Skin of body (tissue), 2 donors: Measurements from ENCODE around the gene AHDC1. TPM values are rescaled to one million over a fixed set of nuclear protein-coding genes. Genes with fewer than 3 reads are reported as not detected.
"Not testable (repeated sequence)": the region's sequence is repeated elsewhere in the genome, so short reads cannot be mapped to it uniquely, and the experiment has no call there.

Experiments used
- DNase-seq: peaks from one replicate; lab custom pipeline; 2025; lab: John Stamatoyannopoulos, UW
- total RNA-seq: library from RNA; depleted of rRNA; stranded (reverse); fragments of >200 nt; gene quantifications from one replicate; pipeline ENCODE4 v1.2.3, GENCODE V29; 2014

AHDC1 gene
- total RNA-seq, 1 donor from 2014 or later = 19.4 TPM

DNA sequence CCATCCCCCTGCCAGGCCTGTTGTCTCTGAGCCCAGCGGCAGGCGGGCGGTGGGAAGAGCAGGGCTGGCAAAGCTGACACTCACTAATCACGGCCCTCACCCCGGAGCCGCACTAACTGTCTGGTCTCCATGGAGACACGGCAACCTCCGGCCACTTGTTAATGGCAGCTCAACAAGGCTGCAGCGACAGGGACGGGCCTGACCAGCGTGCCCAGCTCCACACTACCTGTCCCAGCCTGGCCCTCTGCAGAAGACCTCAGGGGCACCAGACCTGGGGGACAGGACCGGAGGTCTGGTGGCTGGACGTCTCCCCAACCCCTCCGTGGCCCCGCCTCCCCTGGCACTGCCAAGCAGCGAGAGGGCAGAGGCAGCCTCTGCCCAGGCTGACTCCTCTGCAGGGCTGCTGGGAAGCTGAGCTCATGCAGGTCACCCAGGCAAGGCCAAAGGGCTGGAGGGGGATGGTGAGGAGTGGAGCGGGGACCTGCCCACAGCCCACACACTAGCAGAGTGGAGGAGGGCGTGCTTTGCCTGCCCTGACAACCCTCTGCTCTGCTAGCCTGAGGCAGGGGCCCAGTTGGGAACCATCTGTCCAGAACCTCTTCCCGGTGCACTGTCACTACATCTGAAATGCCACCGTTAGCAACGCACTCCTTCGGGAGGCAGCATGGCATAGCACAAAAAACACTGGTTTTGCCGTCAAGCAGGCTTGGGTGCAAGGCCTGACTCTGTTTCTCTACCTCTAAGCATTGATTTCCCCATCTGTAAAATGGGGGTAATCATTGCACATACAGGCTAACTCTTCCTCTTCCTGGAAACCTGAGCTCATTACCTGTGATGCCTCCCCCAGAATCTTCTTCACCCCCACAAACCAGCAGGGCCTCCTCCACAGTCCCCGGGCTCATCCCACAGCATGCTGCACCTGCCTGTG, 84.3 kb downstream of the AHDC1 start:
- DNase-seq = no peak

DNA sequence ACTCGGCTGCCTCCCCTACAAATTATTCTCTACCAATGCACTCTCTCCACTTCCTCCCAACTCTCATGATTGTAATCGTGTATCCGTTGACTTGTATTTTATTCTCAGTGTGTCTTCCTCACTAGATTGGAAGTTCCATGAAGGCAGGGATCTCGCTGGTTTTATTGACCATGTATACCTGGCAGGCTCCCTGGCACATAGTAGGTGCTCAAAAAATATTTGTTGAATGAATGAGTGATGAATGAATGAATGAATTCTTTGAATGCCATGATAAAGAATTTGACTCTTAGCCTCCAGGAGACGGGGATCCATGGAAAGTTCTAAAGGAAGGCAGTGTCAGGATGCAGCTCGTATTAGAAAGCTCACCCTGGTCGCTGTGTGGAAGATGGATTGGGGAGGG, 85.1 kb downstream of the AHDC1 start:
- DNase-seq = no peak

DNA sequence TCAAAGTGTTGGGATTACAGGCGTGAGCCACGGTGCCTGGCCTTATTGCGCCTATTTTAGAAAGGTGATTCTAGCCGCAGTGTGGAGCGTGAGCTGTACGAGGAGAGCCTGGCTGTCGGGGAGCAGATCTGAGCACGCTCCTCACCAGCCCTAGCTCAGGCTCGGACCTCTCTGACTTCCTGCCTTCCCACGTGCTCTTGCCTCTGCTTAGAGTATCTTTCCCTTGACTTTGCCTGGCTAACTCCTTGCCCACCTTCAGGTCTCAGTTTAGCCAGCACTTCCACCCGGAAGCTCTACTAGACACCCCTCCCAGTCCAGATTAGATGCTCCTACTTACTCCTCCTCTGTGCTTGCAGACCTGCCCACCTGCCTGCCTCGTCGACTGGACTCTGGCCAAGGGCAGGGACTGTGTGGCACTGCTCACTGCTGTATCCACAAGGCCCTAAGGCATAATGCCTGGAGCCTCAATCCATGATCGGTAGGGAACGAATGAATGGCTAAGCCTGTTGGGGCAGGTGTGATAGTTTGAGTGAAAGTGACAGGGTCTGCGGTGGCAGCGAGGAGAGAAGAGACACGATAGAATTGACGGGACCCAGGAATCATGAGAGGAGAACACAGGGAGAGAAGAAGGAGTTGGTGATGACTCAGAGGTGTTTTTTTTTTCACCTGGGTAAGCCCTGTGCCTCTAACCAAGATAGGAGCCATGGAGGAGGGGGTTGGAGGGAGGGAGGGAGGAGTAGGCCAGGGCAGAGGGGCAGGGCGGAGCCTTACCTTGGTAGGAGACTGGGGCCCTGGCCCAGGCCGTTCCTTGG, 85.8 kb downstream of the AHDC1 start:
- no peak for DNase-seq

DNA sequence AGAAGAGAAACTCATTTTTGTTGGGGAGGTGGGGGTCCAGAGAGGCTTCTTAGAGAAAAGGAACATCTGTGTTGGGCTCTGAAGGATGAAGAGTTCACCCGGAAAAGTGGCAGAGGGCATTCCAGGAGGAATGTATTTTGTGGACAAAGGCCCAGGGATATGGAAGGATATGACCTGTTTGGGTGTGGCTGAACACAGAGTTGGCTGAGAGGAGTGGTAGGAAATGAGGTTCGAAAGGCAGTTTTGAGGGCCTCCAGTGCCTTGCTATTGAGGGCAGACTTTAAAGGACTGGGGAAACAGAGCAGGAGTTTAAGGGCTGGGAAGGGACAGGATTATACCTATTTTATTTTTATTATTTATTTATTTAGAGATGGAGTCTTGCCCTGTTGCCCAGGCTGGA, 86.6 kb downstream of the AHDC1 start:
- DNase-seq = no peak

DNA sequence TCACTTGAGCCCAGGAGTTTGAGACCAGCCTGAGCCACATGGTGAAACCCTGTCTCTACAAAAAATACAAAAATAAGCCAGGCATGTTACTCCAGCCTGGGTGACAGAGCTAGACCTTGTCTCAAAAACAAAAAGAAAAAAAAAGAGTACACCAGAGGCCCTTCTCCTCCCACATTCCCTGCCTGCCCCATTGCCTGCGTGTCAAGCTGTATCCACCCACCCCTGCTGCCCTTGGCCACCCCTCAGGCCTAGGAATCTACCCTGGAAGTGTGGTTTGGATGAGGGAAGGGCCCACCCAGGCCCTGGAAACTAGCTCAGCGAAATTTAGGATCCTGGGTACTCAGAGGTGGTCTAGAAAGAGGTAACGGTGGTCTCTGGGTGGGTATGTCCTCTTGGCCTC, 88.3 kb downstream of the AHDC1 start:
- DNase-seq = no peak

DNA sequence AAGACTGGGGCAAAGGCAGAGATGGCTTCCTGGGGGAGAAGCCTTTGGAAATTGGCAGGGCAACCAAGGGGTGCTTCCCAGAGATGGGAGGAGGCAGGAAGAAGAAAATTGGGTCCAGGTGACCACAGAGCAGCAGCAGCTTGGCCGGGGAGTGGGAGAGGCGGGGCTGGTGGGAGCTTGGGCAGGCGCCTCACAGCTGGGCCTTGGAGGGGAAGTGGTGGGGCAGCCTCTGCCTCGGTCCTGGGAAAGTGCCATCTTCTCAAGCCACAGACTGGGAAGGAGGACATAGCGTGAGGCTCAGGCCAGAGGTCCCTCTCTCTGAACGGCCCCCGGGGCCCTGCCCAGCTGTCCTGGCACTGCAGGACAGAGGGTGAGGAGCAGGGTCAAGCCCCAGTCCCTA, 90.0 kb downstream of the AHDC1 start:
- no peak for DNase-seq

DNA sequence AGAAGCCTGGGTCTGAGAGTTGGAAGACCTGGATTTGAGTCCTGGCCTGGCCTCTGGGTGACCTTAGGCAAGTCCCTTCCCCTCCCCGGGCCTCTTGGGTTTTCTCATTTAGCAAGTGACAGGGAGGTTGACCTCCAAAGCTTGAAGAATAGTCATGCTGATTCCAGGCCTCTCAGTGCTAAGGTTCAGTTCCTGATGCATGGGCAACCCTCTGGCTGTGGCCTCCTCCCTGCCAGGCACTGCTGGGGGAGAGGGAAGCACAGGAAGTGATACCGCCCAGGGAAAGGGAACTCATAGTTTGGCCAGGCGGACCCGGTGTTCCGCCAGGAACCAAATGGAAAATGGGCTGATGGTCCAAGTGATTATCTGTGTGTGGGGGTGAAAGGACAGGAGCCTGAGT, 90.4 kb downstream of the AHDC1 start:
- no peak for DNase-seq

DNA sequence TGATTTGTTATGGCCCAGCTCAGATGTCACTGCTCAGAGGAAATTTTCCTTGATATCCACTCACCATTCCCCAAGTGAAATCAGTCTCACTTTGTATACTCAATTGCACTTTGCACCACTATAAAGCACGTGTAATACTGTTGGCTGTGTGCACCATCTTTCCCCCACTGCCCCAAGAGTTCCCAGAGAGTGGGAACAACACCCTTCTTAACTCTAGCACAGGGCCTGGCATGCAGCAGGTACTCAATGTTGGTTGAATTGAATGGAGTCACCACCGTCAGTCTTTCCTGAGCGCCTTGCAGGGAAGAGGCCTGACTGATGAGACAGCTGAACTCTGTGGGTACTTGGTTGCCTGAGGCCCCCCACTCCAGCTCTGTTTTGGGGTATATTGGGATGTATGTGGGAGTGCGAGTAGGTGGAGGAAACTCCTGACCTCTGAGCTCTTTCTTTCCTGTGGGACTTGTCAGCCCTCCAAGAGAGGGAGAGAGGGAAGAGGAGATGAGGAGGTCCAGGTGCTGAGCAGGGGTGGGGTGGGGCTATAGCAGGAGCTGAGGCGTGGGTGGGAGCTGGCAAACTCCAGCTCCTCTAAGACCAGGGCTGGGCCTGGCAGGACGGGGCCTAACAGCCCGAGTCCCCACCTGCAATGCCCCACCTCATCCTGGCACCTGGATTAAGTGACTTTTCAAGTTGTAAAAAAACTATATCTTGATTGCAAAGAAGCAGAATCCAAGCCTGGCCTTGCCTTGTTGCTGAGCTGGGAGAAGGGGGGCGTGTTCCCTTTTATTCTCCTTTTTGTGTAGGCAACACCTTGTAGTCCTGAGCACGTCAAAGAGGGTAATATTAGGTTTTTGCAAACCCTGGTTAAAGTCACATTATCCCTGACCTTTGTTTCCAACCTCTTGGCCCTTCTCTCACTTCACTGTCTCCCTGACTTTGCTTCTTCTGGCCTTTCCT, 94.5 kb downstream of the AHDC1 start:
- DNase-seq = no peak

DNA sequence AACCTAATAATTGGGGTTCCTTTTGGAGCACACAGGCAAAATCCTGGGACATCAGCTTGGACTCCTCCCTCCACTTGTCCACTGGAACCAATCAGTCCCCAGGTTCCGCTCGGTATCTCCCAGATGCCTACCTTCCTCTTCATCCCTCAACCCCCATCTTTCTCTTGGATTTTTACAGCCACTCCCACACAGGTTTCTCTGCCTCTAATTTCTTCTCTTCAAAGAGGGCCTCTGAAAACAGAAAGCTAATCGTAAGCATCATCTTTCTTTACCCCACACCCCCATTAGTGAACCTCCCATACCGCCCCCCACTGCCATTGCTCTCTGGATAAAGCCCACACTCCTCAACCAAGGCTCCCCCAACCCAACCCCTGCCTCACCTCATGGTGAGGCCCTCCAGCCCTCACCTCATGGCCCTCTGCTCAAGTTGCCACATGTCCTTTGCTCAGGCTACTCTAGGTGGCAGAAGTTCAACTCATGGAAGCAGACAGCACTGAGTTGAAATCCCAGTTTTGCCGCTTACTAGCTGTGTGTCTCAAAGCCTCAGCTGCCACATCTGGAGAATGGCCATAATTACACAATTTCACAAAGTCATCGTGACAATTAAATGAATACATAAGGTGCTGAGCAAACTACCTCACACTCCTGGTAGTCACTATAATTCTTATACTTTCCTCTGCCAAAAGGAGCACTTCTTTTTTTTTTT, 95.8 kb downstream of the AHDC1 start:
- DNase-seq = no peak

DNA sequence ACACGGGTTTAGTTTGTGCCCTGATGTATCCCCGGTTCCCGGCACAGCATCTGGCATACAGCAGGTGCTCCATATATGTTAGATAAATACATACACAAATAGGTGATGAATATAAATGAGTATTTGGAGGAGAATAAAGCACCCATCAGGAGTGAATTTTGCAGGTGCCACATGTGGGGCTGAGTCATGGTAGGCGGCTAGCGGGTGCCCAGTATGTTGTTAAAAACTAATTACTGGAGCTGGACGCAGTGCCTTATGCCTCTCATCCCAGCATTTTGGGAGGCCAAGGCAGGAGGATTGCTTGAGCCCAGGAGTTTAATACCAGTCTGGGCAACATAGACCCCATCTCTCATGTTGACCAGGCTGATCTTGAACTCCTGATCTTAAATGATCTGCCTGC, 97.2 kb downstream of the AHDC1 start:
- DNase-seq = no peak

DNA sequence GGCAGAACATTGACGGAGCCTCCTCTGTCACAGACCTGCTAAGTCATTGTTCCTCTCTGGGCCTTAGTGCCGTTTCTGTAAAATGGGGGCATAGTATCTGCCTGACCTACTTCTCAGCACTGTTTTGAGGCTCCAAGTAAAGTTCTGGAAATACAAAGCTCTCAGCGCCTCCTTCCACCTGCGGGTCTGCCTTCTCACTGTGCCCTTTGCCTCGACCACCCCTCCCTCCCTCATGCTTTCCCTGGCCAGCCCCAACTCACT, 98.6 kb downstream of the AHDC1 start:
- DNase-seq = peak; percentile 73

DNA sequence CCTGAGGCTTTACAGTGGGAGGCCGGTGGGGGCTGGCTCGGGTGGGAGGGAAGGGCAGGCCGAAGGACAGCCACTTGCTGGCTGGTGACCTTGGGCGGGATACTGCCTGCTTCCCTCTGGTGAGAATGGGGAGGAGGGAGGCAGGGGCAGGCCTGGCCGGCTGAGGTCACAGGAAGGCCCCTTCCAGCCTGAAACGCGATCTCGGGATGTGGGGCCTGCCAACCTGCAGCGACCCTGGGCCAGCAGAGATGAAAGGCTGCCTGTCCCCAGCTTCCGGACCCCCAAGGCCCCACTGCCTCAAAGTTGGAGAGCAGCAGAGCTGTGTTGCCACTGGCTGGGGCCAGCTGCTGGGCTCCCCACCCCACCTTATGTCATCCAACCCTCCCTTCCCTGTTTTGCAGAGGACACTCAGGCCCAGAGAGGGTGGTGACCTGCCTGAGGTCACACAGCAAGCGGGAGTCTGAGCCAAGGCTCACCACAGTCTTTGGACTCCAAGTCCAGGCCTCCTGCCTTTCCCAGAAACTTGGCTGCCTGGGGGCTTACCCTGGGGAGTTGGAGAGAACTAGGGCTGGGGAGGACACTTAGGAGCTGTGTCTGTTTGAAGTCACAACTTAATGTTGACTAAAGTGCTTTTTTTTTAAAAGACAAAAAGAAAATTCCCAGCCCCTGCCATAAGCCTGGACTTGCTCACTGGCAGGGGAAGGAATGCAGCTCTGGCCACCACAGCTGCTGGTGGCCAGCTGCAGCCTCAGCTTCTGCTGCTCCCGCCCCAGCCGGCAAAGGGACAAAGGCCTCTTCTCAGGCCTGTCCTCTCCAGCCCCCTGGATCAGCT, 99.1 kb downstream of the AHDC1 start:
- peak; percentile 73 for DNase-seq

DNA sequence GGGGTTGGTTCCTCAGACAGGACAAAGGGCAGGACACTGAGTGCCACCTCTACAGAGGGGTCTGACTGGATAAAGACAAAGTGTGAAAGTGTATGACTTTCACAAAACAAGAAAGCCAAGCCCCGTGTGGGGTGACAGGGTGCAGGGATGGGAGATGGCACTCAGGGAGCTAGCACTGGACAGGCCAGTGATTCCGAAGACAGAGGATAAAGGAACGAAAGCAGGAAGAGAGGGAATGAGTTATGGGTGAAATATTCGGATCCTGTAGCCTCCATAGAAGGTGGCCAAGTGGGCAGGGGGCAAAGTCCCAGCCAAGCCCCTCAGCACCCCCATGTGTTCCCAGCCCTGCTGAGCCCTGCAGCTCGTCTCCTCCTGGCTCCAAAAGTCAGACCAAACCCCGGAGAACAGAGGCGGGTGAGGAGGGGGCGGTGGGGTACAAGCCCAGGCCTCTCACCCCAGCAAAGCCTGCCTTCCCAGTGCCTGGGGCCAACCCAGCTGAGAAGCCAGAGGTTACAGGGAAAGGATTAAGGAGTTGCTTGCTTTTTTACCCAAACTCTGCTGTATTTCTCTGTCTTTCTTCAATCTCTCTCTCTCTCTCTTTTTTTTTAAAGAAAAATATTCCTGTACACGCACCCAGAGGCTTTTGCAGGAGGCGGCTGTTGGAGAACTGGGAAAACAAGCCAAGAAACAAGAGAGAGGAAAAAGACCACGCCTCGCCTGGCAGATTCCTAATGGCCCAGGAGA, 99.9 kb downstream of the AHDC1 start:
- DNase-seq = peak; percentile 88

DNA sequence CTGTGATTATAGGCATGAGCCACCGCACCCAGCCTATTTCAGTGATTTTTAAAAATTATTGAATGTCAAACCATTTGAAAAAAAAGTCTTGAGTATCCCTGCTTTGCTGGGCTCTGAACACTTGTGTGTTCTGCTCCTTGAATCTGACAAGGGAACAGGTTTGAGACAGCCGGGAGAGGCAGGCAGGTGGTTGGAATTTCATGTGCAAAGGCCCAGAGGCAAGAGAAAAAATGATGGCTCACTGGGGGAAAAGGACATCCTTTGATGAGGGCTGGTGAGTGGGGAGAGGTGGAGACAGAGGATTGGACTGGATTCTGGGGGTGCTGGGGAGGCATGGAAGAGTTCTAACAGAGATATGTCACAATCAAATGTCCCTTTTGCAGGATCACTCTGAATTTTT, 100.9 kb downstream of the AHDC1 start:
- DNase-seq = no peak

DNA sequence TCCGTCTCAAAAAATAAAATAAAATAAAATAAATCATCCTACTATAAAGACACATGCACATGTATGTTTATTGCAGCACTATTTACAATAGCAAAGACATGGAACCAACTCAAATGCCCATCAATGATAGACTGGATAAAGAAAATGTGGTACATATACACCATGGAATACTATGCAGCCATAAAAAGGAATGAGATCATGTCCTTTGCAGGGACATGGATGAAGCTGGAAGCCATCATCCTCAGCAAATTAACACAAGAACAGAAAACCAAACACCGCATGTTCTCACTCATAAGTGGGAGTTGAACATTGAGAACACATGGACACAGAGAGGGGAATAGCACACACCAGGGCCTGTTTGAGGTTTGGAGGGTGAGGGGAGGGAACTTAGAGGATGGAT, 102.8 kb downstream of the AHDC1 start:
- not testable (repeated sequence) for DNase-seq

DNA sequence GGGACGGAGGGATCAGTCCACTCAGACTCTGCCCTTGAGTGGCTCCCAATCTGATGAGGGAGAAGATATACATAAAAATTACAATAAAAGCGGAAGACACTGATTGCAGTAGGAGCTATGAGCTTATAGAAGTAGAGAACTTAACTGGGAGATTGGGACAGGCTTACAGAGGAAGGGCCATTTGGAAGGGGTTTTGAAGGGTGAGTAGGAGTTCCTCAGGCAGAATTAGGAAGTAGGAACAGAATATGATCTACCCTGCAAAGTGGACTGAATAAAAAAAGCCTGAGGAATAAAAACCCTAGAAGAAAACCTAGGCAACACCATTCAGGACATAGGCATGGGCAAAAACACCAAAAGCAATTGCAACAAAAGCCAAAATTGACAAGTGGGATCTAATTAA, 104.8 kb downstream of the AHDC1 start:
- no peak for DNase-seq

DNA sequence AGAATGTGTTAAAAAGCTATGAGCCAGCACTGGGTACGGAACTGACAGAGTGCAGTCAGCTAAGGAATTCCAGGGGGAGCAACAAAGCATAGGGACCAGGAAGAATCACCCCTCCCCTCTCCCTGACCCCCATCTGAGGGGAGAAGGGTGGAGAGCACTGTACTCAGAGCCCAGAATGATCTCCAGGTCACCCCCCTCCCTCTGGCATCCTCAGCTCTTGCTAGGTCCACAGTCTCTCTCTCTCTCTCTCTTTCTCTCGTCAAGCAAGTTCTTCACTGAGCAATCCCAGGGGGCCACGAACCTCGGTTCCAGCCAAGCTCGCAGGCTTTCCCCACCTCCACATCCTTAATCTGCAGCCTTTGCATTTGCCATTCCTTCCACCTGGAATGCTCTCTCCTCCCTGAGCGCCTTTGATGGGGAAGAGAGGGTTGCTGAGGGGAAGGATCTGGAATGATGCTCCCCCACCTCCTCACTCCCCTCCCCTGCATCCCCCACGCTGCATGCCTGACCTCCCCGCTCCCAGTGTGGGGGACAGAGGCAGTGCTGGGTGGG, 107.3 kb downstream of the AHDC1 start:
- DNase-seq = peak; percentile 27

DNA sequence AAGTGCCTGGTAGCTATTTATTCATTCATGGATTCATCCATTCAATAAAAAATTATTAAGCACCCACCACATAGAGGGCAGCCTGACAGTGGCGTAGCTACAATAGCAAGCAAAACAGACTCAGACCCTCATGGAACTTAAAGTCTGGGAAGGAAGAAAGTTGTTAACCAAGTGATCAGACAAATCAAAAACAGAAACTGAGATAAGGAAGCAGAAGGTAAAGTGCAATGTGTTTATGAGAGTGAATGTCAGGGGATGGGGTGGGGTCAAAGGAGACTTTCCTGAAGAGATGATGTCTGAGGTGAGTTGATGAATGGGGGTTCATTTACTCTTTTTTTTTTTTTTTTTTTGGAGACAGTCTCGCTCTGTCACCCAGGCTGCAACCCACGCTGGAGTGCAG, 111.1 kb downstream of the AHDC1 start:
- no peak for DNase-seq
